K562 (cell line): ENCODE measurements around the gene TCEANC2. TPM values are rescaled to one million over a fixed set of nuclear protein-coding genes. Genes with fewer than 3 reads are reported as not detected.

Experiments used
- ARNT ChIP-seq, 2 experiments: fragments of 450-650 bp; IDR thresholded peaks; 2 replicates each; pipeline ENCODE4 v1.6.1; 2016; ENCODE audit warnings: mild to moderate bottlenecking in 1 of 2
- CBFA2T3 ChIP-seq: fragments of 450-650 bp; IDR thresholded peaks from 2 replicates; pipeline ENCODE4 v1.6.1; 2017
- CREB3L1 ChIP-seq: fragments of 450-650 bp; IDR thresholded peaks from 2 replicates; pipeline ENCODE4 v1.6.1; 2014; ENCODE audit warnings: low read depth, mild to moderate bottlenecking, moderate library complexity, borderline replicate concordance
- DPF2 ChIP-seq: fragments of 450-650 bp; IDR thresholded peaks from 2 replicates; pipeline ENCODE4 v1.6.1; 2016
- EP300 ChIP-seq: IDR thresholded peaks from 2 replicates; pipeline ENCODE4 v1.6.1; 2012; ENCODE audit warnings: low read length, improper control_type of control experiment
- HDAC1 ChIP-seq, 2 experiments: fragments of 450-650 bp; IDR thresholded peaks; 2 replicates each; pipeline ENCODE4 v1.6.1; 2016 to 2017; ENCODE audit warnings: inconsistent platforms in 1 of 2, mild to moderate bottlenecking in 1 of 2, moderate library complexity in 1 of 2
- MEIS2 ChIP-seq: fragments of 450-650 bp; IDR thresholded peaks from 2 replicates; pipeline ENCODE4 v1.6.1; 2014; ENCODE audit warnings: mild to moderate bottlenecking; ENCODE audit not compliant: partially characterized antibody
- MTA2 ChIP-seq: fragments of 450-650 bp; IDR thresholded peaks from 2 replicates; pipeline ENCODE4 v1.6.1; 2016; ENCODE audit warnings: low read depth
- NCOR1 ChIP-seq: fragments of 450-650 bp; IDR thresholded peaks from 2 replicates; pipeline ENCODE4 v1.6.1; 2016; ENCODE audit warnings: mild to moderate bottlenecking, moderate library complexity
- POLR2AphosphoS5 ChIP-seq: IDR thresholded peaks from 2 replicates; pipeline ENCODE4 v1.6.1; 2011; ENCODE audit warnings: mild to moderate bottlenecking, low read depth, low read length, moderate library complexity; ENCODE audit not compliant: control insufficient read depth, insufficient read depth
- PRDM10 ChIP-seq: fragments of 450-650 bp; IDR thresholded peaks from 2 replicates; pipeline ENCODE4 v1.6.1; 2018; ENCODE audit not compliant: partially characterized antibody
- RAD21 ChIP-seq, 2 experiments: fragments of 250-450 bp in 1 of 2; fragments of 450-650 bp in 1 of 2; sonication (Bioruptor Pico) in 1 of 2; formaldehyde crosslinking in 1 of 2; IDR thresholded peaks in 1 of 2; conservative IDR thresholded peaks in 1 of 2; 2 replicates each; pipeline versions ENCODE4 v1.4.0 to v1.8.0; 2020 to 2022; ENCODE audit warnings: mild to moderate bottlenecking in 2 of 2, moderate library complexity in 1 of 2
- RBBP5 ChIP-seq: fragments of 200-600 bp; sonication (generic); IDR thresholded peaks from 2 replicates; pipeline ENCODE4 v1.6.1; 2012; ENCODE audit warnings: borderline replicate concordance, mild to moderate bottlenecking, low read length, control low read depth, inconsistent platforms; ENCODE audit not compliant: insufficient read depth, poor library complexity, severe bottlenecking
- SMARCA4 ChIP-seq: fragments of 450-650 bp; IDR thresholded peaks from 2 replicates; pipeline ENCODE4 v1.6.1; 2016
- SOX6 ChIP-seq: fragments of 450-650 bp; IDR thresholded peaks from 2 replicates; pipeline ENCODE4 v1.6.1; 2014; ENCODE audit warnings: mild to moderate bottlenecking
- TEAD4 ChIP-seq, 2 experiments: sonication (generic) in 1 of 2; formaldehyde crosslinking in 1 of 2; IDR thresholded peaks; 2 replicates each; pipeline versions ENCODE4 v1.6.1 to v1.8.0; 2012 to 2022; ENCODE audit warnings: borderline replicate concordance in 1 of 2, inconsistent platforms in 1 of 2, low read length in 1 of 2, mild to moderate bottlenecking in 1 of 2, missing genetic modification reagents in 1 of 2
- TFAM ChIP-seq: fragments of 250-450 bp; sonication (Bioruptor Pico); conservative IDR thresholded peaks from 2 replicates; pipeline ENCODE4 v1.5.0; 2021; ENCODE audit warnings: mild to moderate bottlenecking, moderate library complexity
- THRA ChIP-seq: fragments of 450-650 bp; IDR thresholded peaks from 2 replicates; pipeline ENCODE4 v1.6.1; 2017; ENCODE audit warnings: mild to moderate bottlenecking, moderate library complexity
- USF1 ChIP-seq: sonication (generic); formaldehyde crosslinking; IDR thresholded peaks from 2 replicates; pipeline ENCODE4 v1.9.0; 2022; ENCODE audit warnings: mild to moderate bottlenecking, missing genetic modification reagents
- VEZF1 ChIP-seq: fragments of 200-800 bp; sonication (Bioruptor generic); IDR thresholded peaks from 2 replicates; pipeline ENCODE4 v1.6.1; 2017; ENCODE audit warnings: missing genetic modification characterization, missing compliant biosample characterization
- polyA plus RNA-seq, 8 experiments: library from polyadenylated mRNA; depleted of rRNA in 4 of 8; stranded (reverse) in 5 of 8; unstranded in 3 of 8; fragments of >200 nt; fragmentation: Nextera tagmentation in 2 of 8; fragmentation: Illumina TruSeq in 1 of 8; extraction: Ambion mirVana in 2 of 8; extraction: Trizol in 1 of 8; gene quantifications; 2 replicates each; pipeline versions ENCODE4 v1.2.1 to v1.2.3, GENCODE V29; 2011 to 2014; ENCODE audit warnings: inconsistent platforms in 1 of 8, missing spikeins in 1 of 8
- total RNA-seq, 7 experiments: library from RNA; depleted of rRNA in 6 of 7; stranded (reverse); fragments of >200 nt in 6 of 7; fragmentation: Illumina TruSeq in 2 of 7; extraction: Trizol in 2 of 7; gene quantifications; 2 replicates each; pipeline versions ENCODE4 v1.2.1 to v1.2.3, GENCODE V29; 2011 to 2021; ENCODE audit warnings: low replicate concordance in 1 of 7

TCEANC2 gene
- total and polyA plus RNA-seq, 9 of the 15 experiments (the other 6 are each of a cell fraction or from before 2014, with no cell fraction given) = 3.3 to 10.2 (median 7.0) TPM

- TF ChIP-seq THRA (no peak), DPF2 (peak; percentile 86), RAD21 (CRISPR knock-in tag; conservative IDR thresholded peaks at IDR 0.05 in 1 of 2, IDR thresholded peaks at IDR 0.05 in 1 of 2) (peak in 1 of 2 experiments; percentile 30; a peak in 2 of 4 replicates), RBBP5 (no peak), ARNT (IDR thresholded peaks at IDR 0.05) (peak in 1 of 2 experiments; percentile 96; a peak in 1 of 4 replicates), SOX6 (peak; percentile 68), MTA2 (peak; percentile 57; the same call in 1 of the 2 replicates), POLR2AphosphoS5 (peak; percentile 84), CBFA2T3 (peak; percentile 88), MEIS2 (peak; percentile 59), PRDM10 (peak; percentile 79), HDAC1 (IDR thresholded peaks at IDR 0.05) (peak in 1 of 2 experiments; percentile 67; a peak in 2 of 4 replicates), SMARCA4 (peak; percentile 73), CREB3L1 (peak; percentile 23; the same call in 1 of the 2 replicates), EP300 (peak; percentile 66; the same call in 1 of the 2 replicates), TEAD4 (IDR thresholded peaks at IDR 0.05; ENCODE audit: low read length) (peak; percentile 86), TEAD4 (CRISPR knock-in tag; IDR thresholded peaks at IDR 0.05; ENCODE audit: borderline replicate concordance) (no peak), VEZF1 (CRISPR knock-in tag) (0 out of 2 replicates have a peak, but pooled peaks have one; percentile 17), USF1 (CRISPR knock-in tag) (no peak), TFAM (CRISPR knock-in tag) (no peak), NCOR1 (peak; percentile 67)
These were observed 986 bp downstream of the TCEANC2 start (continued) for GRCh38 chr1:54054438-54054749.
